Duodenal mucosa (tissue), 2 donors: ENCODE data around the gene ZPR1.

ENCODE experiments used
- H3K27ac ChIP-seq: one replicate; pipeline ENCODE4 v1.7.0; 2013; ENCODE audit warnings: low read depth, low read length
- H3K27me3 ChIP-seq, 2 donors: one replicate each; pipeline ENCODE4 v1.7.0; 2013; ENCODE audit warnings: low read length in 2 of 2, control low read depth in 1 of 2; ENCODE audit not compliant: insufficient read depth in 2 of 2, control insufficient read depth in 1 of 2
- H3K36me3 ChIP-seq, 2 donors: one replicate each; pipeline ENCODE4 v1.7.0; 2013; ENCODE audit warnings: low read length in 2 of 2, control low read depth in 1 of 2; ENCODE audit not compliant: insufficient read depth in 2 of 2, control insufficient read depth in 1 of 2
- H3K4me1 ChIP-seq, 2 donors: one replicate each; pipeline ENCODE4 v1.7.0; 2013; ENCODE audit warnings: low read length in 2 of 2, control low read depth in 1 of 2; ENCODE audit not compliant: insufficient read depth in 2 of 2, control insufficient read depth in 1 of 2
- H3K4me3 ChIP-seq, 2 donors: one replicate each; pipeline ENCODE4 v1.7.0; 2013; ENCODE audit warnings: low read length in 2 of 2, low read depth in 1 of 2
- H3K9ac ChIP-seq, 2 donors: one replicate each; pipeline ENCODE4 v1.7.0; 2013; ENCODE audit warnings: low read length in 2 of 2, low read depth in 1 of 2
- H3K9me3 ChIP-seq, 2 donors: one replicate each; pipeline ENCODE4 v1.7.0; 2013; ENCODE audit warnings: low read length in 2 of 2, control low read depth in 1 of 2; ENCODE audit not compliant: control insufficient read depth in 1 of 2

ZPR1 gene

DNA sequence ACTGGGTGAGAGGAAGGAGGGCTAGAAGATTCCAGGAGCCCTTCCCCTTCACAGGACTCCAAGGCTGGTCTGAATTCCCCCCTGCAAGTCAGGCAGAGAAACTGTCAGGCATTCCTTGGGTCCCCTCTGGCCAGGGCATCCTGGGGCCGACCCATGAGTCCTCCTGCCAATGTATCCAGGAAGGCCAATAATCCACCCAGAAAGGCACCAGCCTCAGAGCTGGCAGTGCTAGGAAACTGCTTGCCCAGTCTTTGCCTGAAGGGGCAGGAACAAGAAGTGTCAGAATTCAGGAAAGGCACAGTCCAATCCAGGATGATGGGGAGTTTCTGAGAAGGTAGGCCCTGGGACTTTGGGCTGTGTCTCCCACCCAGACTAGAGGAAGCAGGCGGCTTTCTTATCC, 56.0 kb downstream of the ZPR1 start:
- Histone ChIP-seq H3K9me3 (no peaks in the 10 kb centered on the region), H3K9ac (no peak overlapping the region), H3K27ac (no peak overlapping the region), H3K4me1 (peaks cover 12 to 26% of the 10 kb centered on the region in 2 donors), H3K27me3 (peaks cover 0 to 8% of the 10 kb centered on the region in 2 donors), H3K36me3 (no peaks in the 10 kb centered on the region), H3K4me3 (no peak overlapping the region)

DNA sequence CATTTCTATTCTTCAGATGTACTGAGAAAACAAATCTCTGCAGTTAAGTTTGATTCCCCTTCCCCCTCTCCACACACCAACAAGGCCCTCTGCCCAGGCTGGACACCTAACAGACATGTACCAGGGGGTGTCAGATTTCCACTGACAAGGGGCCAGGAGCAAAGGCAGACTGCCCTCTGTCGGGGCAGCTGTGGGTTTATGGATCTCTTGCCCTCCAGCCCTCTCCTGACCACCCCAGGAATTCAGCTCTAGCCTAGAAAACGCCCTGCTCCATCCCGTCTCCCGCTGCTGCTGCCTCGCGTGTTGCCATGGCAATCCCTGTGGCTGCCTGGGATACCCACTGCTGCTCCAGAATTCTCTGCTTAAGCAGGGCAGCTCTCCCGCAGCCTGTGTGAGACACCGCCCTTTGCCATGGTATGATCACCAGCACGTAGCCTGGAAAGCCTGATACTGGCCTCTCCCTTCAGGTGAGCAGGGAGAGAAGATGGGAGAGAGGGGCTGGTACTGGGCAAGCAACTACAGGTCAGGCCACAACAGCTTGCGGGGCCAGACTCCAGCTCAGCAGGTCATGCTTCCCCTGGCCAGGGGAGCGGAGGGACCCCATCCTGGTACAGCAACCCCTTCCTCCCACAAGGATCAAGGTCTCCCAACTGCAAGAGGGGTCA, 56.6 kb downstream of the ZPR1 start:
- H3K27ac ChIP-seq = no peak overlapping the region
- peaks cover 12 to 26% of the 10 kb centered on the region in 2 donors for H3K4me1 ChIP-seq
- H3K4me3 ChIP-seq = no peak overlapping the region
- peaks cover 2 to 8% of the 10 kb centered on the region in 2 donors for H3K27me3 ChIP-seq
- no peak overlapping the region for H3K9ac ChIP-seq
- H3K9me3 ChIP-seq = no peaks in the 10 kb centered on the region
- H3K36me3 ChIP-seq = no peaks in the 10 kb centered on the region

DNA sequence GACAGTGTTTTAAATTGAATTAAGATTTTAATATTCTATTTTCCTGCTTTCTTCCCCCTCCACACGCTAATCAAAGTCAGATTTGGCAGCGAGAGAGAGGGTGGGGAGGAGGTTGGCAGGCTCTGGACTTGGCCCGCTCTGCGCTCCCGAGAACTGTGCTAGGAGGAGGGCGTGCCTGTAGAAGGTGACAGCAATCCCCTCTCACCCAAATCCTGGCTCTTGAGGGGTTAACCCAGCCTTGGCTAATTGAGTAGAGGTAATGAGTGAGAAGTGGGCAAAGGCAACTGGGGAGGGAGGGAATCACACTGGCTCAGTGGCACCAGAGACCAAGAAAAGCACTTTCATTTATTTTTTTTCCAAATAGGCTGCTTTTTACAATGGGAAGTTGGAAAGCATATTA, 57.2 kb downstream of the ZPR1 start:
- Histone ChIP-seq H3K9ac (no peak overlapping the region), H3K4me3 (no peak overlapping the region), H3K27ac (no peak overlapping the region), H3K4me1 (peaks cover 18 to 31% of the 10 kb centered on the region in 2 donors), H3K9me3 (no peaks in the 10 kb centered on the region), H3K27me3 (peaks cover 2 to 8% of the 10 kb centered on the region in 2 donors), H3K36me3 (no peaks in the 10 kb centered on the region)

DNA sequence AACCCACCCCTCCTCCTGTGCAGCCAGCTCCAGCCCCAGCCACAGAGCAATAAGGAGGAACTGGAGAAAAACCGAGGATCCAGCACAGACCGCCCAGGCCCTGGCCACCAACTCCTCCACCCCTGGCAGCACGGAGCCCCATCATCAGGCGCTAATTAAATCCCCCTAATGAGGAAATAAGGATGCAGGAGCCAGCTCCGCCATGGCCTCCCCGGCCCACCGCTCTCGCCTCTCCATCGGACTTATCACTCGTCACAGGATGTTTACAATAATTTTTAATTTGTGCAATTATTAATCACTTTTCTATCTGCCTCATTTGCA, 57.6 kb downstream of the ZPR1 start:
- Histone ChIP-seq H3K9me3 (no peaks in the 10 kb centered on the region), H3K27ac (no peak overlapping the region), H3K4me3 (no peak overlapping the region), H3K9ac (no peak overlapping the region), H3K4me1 (peaks cover 19 to 33% of the 10 kb centered on the region in 2 donors), H3K27me3 (peaks cover 2 to 8% of the 10 kb centered on the region in 2 donors), H3K36me3 (no peaks in the 10 kb centered on the region)

DNA sequence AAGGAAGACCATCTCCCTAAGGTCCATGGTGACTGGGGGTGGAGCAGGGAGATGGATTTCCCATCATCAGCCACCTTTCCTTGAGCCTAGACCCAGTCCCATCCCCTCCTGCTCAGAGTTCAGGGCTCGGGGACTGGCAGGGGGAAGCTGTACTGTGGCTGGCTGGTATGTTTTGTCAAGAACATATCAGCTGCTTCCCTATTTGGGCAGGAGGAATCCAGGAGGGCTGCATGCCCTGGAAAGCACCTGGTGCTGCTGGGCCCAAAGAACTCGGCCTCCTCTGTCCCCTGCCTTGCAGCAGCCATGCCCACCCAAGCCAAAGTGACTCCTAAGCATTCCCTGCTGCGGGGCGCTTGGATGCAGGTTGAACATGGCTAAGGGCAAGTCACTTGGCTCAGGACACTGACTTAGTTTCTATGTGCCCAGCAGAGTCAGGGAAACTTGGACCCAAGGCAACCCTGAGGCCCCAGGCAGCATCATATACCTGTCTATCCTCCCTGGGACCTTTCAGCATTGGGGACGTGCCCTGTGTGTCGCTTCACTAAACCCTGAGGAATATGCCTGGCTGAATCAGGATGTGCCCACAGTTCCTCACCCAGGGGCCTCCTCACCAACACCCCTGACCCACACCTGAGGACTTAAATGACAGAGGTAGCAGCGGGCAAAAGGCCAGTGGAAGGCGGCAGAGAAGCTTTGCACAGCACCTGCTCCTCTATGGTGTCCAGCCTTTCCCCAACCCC, 58.2 kb downstream of the ZPR1 start:
- no peak overlapping the region for H3K9ac ChIP-seq
- H3K27me3 ChIP-seq = peaks cover 2 to 8% of the 10 kb centered on the region in 2 donors

DNA sequence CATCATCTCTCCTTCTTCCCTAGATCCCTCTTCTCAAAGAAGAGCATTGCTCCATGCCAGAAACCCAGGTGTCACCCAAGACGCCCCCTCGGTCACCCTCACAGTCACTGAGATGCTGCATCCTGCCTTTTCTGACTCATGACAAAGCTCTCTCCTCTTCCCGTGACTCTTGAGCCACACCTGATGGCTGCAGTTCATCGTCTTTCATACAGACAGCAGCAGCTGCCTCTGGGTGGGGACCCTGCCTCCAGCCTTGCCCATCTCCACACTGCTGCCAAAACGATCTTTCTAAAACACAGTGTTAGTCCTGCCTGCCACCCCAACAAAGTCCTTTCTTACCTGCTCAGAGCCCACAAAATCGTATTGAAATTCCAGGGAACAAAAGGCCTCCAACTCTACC, 59.8 kb downstream of the ZPR1 start:
- Histone ChIP-seq H3K27ac (no peak overlapping the region), H3K4me1 (peaks cover 17 to 22% of the 10 kb centered on the region in 2 donors), H3K9me3 (no peaks in the 10 kb centered on the region), H3K9ac (no peak overlapping the region), H3K36me3 (no peaks in the 10 kb centered on the region), H3K4me3 (no peak overlapping the region), H3K27me3 (peaks cover 2 to 12% of the 10 kb centered on the region in 2 donors)

More for the DNA sequence above, 58.2 kb downstream of the ZPR1 start:
- H3K4me1 ChIP-seq = peaks cover 19 to 33% of the 10 kb centered on the region in 2 donors
- H3K9me3 ChIP-seq = no peaks in the 10 kb centered on the region
- no peak overlapping the region for H3K4me3 ChIP-seq
- no peaks in the 10 kb centered on the region for H3K36me3 ChIP-seq
- no peak overlapping the region for H3K27ac ChIP-seq

DNA sequence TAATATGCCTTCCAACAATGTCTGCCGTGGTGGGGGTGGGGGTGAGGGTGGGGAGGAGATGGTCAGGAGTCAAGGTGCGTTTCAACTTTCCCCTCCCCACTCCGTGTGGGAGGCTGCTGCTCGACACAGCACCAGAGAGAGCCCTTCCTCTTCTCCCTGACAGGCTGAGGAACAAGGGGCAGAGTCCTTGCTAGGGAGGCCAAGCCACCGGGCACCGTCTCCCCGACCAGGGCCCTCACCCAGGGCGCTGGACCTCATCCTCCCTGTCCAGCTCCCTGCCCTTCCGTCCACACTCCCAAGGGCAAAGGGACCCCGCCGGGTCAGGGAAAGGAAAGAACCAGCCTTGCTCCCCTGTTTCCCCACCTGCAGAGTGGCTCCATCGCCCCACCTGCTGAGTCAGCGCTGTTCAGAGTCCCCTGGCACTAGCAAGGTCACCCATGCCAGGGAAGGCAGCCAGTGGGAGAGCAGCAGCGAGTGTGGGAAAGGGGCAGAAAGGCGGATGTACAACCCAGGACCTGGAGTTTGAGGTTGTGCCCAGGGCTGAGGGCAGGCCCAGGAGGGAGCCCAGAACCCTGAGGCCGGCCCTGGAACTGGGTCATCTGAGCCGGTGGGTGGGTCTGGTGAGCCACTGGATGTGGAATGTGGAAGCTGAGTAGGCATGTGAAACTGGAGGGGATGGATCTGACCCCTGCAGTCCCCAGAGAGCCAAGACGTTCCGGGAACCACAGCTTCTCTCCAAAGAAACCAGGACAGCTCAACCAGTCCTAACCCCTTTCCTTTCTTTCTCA, 62.2 kb downstream of the ZPR1 start:
- no peak overlapping the region for H3K27ac ChIP-seq

DNA sequence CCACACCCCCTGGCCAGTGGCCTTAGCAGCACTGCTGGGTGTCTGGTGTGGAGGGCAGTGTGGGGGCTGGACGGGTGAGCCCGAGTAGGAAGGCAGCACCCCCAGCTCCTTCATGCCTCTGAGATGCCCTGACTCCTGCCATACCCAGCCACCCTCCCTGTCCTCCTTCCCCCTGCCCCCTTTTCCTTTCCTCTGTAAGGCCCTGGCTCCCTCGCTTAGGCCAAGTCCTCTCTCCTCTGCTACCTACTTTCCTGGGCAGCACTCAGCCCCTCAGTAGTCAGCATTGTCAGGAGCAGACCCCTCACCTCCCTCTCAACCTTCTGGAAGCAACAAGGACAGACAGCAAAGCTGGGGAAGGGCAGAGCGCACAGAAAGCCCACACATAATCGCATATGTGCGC, 63.0 kb downstream of the ZPR1 start:
- H3K9me3 ChIP-seq = no peaks in the 10 kb centered on the region
- H3K27ac ChIP-seq = no peak overlapping the region
- no peaks in the 10 kb centered on the region for H3K36me3 ChIP-seq
- no peak overlapping the region for H3K9ac ChIP-seq
- peaks cover 2 to 4% of the 10 kb centered on the region in 2 donors for H3K27me3 ChIP-seq
- peaks cover 10 to 12% of the 10 kb centered on the region in 2 donors for H3K4me1 ChIP-seq
- no peak overlapping the region for H3K4me3 ChIP-seq

More for the DNA sequence above, 62.2 kb downstream of the ZPR1 start:
- Histone ChIP-seq H3K36me3 (no peaks in the 10 kb centered on the region), H3K4me1 (peaks cover 14 to 18% of the 10 kb centered on the region in 2 donors), H3K4me3 (no peak overlapping the region), H3K27me3 (peaks cover 2 to 4% of the 10 kb centered on the region in 2 donors), H3K9ac (no peak overlapping the region), H3K9me3 (no peaks in the 10 kb centered on the region)
